Activated CD4-positive, CD25-positive, alpha-beta regulatory T cell (primary cell): ENCODE measurements around the gene GID4.

Experiments used
- DNase-seq, 4 experiments: peaks; one replicate each; lab custom pipeline; 2025; lab: John Stamatoyannopoulos, UW

Gene GID4

GRCh38 chr17:18102640-18103039 lies 63.4 kb downstream of the GID4 start:
- DNase-seq: no peak

- DNase-seq: no peak
Measured at GRCh38 chr17:18105027-18105426, 65.8 kb downstream of the GID4 start.

GRCh38 chr17:18105595-18105994 lies 66.4 kb downstream of the GID4 start:
- no peak for DNase-seq

- DNase-seq: no peak
Measured at GRCh38 chr17:18106211-18106610, 67.0 kb downstream of the GID4 start.

- no peak for DNase-seq
Measured at GRCh38 chr17:18107061-18107790, 68.0 kb downstream of the GID4 start.

GRCh38 chr17:18107971-18108370 lies 68.8 kb downstream of the GID4 start:
- no peak for DNase-seq

GRCh38 chr17:18108401-18109312 lies 69.4 kb downstream of the GID4 start, which contains the start of gene MYO15A:
TSS of gene MYO15A (plus strand) at chr17:18108756. CDS start at chr17:18118801, 10,045 bp downstream.
- no peak for DNase-seq

GRCh38 chr17:18109935-18110485 lies 70.8 kb downstream of the GID4 start:
- no peak for DNase-seq

GRCh38 chr17:18110636-18111145 lies 71.5 kb downstream of the GID4 start:
- DNase-seq: no peak

GRCh38 chr17:18111330-18111971 lies 72.2 kb downstream of the GID4 start:
- no peak for DNase-seq

- no peak for DNase-seq
Measured at GRCh38 chr17:18115517-18115916, 76.3 kb downstream of the GID4 start.

- no peak for DNase-seq
Measured at GRCh38 chr17:18116078-18116477, 76.9 kb downstream of the GID4 start.

- DNase-seq: no peak
Measured at GRCh38 chr17:18117533-18117932, 78.3 kb downstream of the GID4 start.
